GM12865 (cell line): ENCODE results near the gene ELP4.
A peak's percentile ranks its signal among the peaks of the same experiment; 100 is the strongest.

Experiments
- DNase-seq: peaks from one replicate; pipeline ENCODE4 v3.0.0; 2010; ENCODE audit warnings: low read depth
- H3K4me3 ChIP-seq: 2 replicates; pipeline ENCODE4 v1.5.1; 2011; ENCODE audit warnings: mild to moderate bottlenecking, low read depth, low read length, control low read depth
- CTCF ChIP-seq: IDR thresholded peaks from 2 replicates; pipeline ENCODE4 v1.5.1; 2011; ENCODE audit warnings: low read length, control low read depth, low read depth, inconsistent platforms; ENCODE audit not compliant: insufficient read depth; ENCODE audit errors: missing control alignments

Gene ELP4

GRCh38 chr11:31643857-31644256 is 134.3 kb downstream of the ELP4 start:
- TF ChIP-seq CTCF, result no peak
- no peak overlapping the region for H3K4me3 ChIP-seq
- no peak for DNase-seq

GRCh38 chr11:31645747-31646146 is 136.2 kb downstream of the ELP4 start:
- TF ChIP-seq CTCF, result no peak
- DNase-seq, result no peak

DNA sequence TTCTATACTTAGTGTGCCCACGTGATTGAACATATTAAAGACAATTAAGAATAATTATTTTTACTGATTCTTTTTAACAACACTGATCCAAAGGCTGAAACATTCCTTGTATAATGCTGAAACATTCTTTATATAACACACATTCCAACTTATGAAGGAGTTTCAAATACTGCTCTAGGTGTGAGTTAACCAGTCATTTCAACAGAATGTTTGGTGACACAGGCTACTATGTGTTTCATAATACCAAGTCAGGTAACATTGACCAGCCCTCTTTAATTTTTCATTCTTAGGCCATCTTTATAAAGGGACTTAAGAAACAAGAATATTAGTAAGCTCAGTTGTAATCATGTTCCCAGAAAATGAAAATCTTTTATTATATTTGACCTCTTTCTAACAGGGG is 136.6 kb downstream of the ELP4 start:
- DNase-seq, result no peak
- TF ChIP-seq CTCF, result no peak
- H3K4me3 ChIP-seq, result no peak overlapping the region

More at GRCh38 chr11:31645747-31646146, 136.2 kb downstream of the ELP4 start:
- H3K4me3 ChIP-seq, result no peak overlapping the region

- no peak overlapping the region for H3K4me3 ChIP-seq
- no peak for DNase-seq
- TF ChIP-seq CTCF, result no peak
Measured at GRCh38 chr11:31649129-31649966, 139.8 kb downstream of the ELP4 start.

- no peak overlapping the region for H3K4me3 ChIP-seq
- DNase-seq, result no peak
- TF ChIP-seq CTCF, result no peak
Measured at GRCh38 chr11:31651208-31651607, 141.6 kb downstream of the ELP4 start.

- H3K4me3 ChIP-seq, result no peak overlapping the region
- TF ChIP-seq CTCF, result no peak
- peak; percentile 15 for DNase-seq
Measured at GRCh38 chr11:31651822-31652221, 142.3 kb downstream of the ELP4 start.

DNA sequence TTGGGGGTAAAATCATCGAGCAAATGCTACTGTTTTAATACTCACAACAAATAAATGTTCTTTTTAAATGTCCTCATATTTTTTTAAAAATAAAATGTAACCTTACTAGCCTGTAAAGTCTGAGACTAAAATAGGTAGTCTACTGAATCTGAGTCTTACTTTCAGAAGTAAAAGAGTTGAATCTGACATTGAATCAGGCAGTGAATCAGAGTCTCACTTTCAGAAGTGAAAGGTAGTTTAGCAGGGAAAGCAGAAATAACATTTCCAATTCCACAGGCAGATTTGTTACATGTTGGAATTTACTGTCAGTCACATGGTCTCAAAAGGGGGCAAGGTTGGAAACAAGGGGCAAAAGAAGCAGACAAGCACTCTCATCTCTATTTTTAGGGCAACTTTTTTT is 143.0 kb downstream of the ELP4 start:
- TF ChIP-seq CTCF, result no peak
- no peak overlapping the region for H3K4me3 ChIP-seq
- DNase-seq, result peak; percentile 18
